Hematopoietic multipotent progenitor cell (in vitro differentiated cells): ENCODE results near the gene NUTM2F. TPM values are rescaled to one million over a fixed set of nuclear protein-coding genes. Genes with fewer than 3 reads are reported as not detected.

Experiments
- total RNA-seq: library from RNA; depleted of rRNA; stranded (reverse); fragments of >200 nt; gene quantifications from one replicate; pipeline ENCODE4 v1.2.3, GENCODE V29; 2012

NUTM2F gene
- total RNA-seq, 1 donor = not detected

Other genes with a start within 250 kb of the NUTM2F start
- gene PTPDC1, start 244.2 kb downstream of the NUTM2F start, total RNA-seq = 2.7 TPM
- gene ZNF169, start 69.3 kb downstream of the NUTM2F start, total RNA-seq = 9.7 TPM
- under 0.01 TPM for gene PCAT7, start 226.4 kb upstream of the NUTM2F start, total RNA-seq